H9 (cell line): ENCODE measurements around the gene NKAIN2. TPM values are rescaled to one million over a fixed set of nuclear protein-coding genes. Genes with fewer than 3 reads are reported as not detected.
A peak's percentile ranks its signal among the peaks of the same experiment; 100 is the strongest.

ENCODE experiments used
- DNase-seq: peaks from one replicate; pipeline ENCODE4 v3.0.0-alpha.2; 2017
- H2AFZ ChIP-seq: one replicate; pipeline ENCODE4 v1.6.1; 2013; ENCODE audit warnings: mild to moderate bottlenecking, low read length, control low read depth, moderate library complexity
- H2AK5ac ChIP-seq: 2 replicates; pipeline ENCODE4 v1.6.1; 2013; ENCODE audit warnings: low read length, control low read depth, mixed read lengths; ENCODE audit not compliant: insufficient read length
- H2BK120ac ChIP-seq: one replicate; pipeline ENCODE4 v1.6.1; 2013; ENCODE audit warnings: low read depth, mild to moderate bottlenecking, low read length, control low read depth, inconsistent platforms; ENCODE audit not compliant: poor library complexity, severe bottlenecking
- H2BK12ac ChIP-seq: 2 replicates; pipeline ENCODE4 v1.6.1; 2013; ENCODE audit warnings: low read length, control low read depth, mixed read lengths, low read depth; ENCODE audit not compliant: insufficient read length
- H2BK15ac ChIP-seq: 2 replicates; pipeline ENCODE4 v1.6.1; 2013; ENCODE audit warnings: low read depth, low read length, control low read depth
- H2BK20ac ChIP-seq: one replicate; pipeline ENCODE4 v1.6.1; 2013; ENCODE audit warnings: low read depth, mild to moderate bottlenecking, low read length, control low read depth, inconsistent platforms; ENCODE audit not compliant: poor library complexity, severe bottlenecking
- H2BK5ac ChIP-seq: 2 replicates; pipeline ENCODE4 v1.6.1; 2013; ENCODE audit warnings: low read length, control low read depth, mixed read lengths; ENCODE audit not compliant: insufficient read length
- H3K14ac ChIP-seq: 2 replicates; pipeline ENCODE4 v1.6.1; 2013; ENCODE audit warnings: low read length, control low read depth; ENCODE audit not compliant: insufficient read depth
- H3K18ac ChIP-seq: 2 replicates; pipeline ENCODE4 v1.6.1; 2013; ENCODE audit warnings: low read depth, mild to moderate bottlenecking, mixed read lengths, low read length, control low read depth; ENCODE audit not compliant: insufficient read length
- H3K23ac ChIP-seq: 2 replicates; pipeline ENCODE4 v1.6.1; 2013; ENCODE audit warnings: low read length, control low read depth, mixed read lengths, low read depth; ENCODE audit not compliant: insufficient read length
- H3K23me2 ChIP-seq: 2 replicates; pipeline ENCODE4 v1.6.1; 2013; ENCODE audit warnings: low read depth, mild to moderate bottlenecking, mixed read lengths, low read length, control low read depth; ENCODE audit not compliant: insufficient read length, poor library complexity, severe bottlenecking
- H3K27ac ChIP-seq: 2 replicates; pipeline ENCODE4 v1.5.1; 2013; ENCODE audit warnings: low read length, control low read depth, mixed read lengths, low read depth; ENCODE audit not compliant: insufficient read length
- H3K27me3 ChIP-seq: 2 replicates; pipeline ENCODE4 v1.6.1; 2013; ENCODE audit warnings: low read length, control low read depth, inconsistent platforms; ENCODE audit not compliant: insufficient read depth
- H3K4ac ChIP-seq: 2 replicates; pipeline ENCODE4 v1.6.1; 2013; ENCODE audit warnings: low read depth, mild to moderate bottlenecking, control low read depth, inconsistent platforms, low read length, moderate library complexity
- H3K4me1 ChIP-seq: 2 replicates; pipeline ENCODE4 v1.6.1; 2013; ENCODE audit warnings: low read length, control low read depth, inconsistent platforms; ENCODE audit not compliant: insufficient read depth
- H3K4me2 ChIP-seq: 2 replicates; pipeline ENCODE4 v1.6.1; 2013; ENCODE audit warnings: low read length, control low read depth, mixed read lengths; ENCODE audit not compliant: insufficient read length, insufficient read depth
- H3K56ac ChIP-seq: 2 replicates; pipeline ENCODE4 v1.6.1; 2013; ENCODE audit warnings: low read depth, mild to moderate bottlenecking, mixed read lengths, low read length, control low read depth; ENCODE audit not compliant: insufficient read length
- H3K79me1 ChIP-seq: 2 replicates; pipeline ENCODE4 v1.6.1; 2013; ENCODE audit warnings: low read depth, mild to moderate bottlenecking, moderate library complexity, low read length, control low read depth, inconsistent platforms; ENCODE audit not compliant: insufficient read depth, poor library complexity, severe bottlenecking
- H3K79me2 ChIP-seq: 2 replicates; pipeline ENCODE4 v1.6.1; 2013; ENCODE audit warnings: low read length, control low read depth, inconsistent platforms; ENCODE audit not compliant: insufficient read depth
- H3K9ac ChIP-seq: 2 replicates; pipeline ENCODE4 v1.6.1; 2013; ENCODE audit warnings: low read length, control low read depth, mixed read lengths; ENCODE audit not compliant: insufficient read length; ENCODE audit errors: extremely low read depth
- H3K9me3 ChIP-seq: one replicate; pipeline ENCODE4 v1.6.1; 2013; ENCODE audit warnings: low read depth, low read length, inconsistent platforms; ENCODE audit not compliant: control insufficient read depth
- H3T11ph ChIP-seq: one replicate; pipeline ENCODE4 v1.6.1; 2013; ENCODE audit warnings: mild to moderate bottlenecking, low read length, control low read depth, inconsistent platforms
- H4K20me1 ChIP-seq: one replicate; pipeline ENCODE4 v1.6.1; 2013; ENCODE audit not compliant: control insufficient read depth, insufficient read length, insufficient read depth
- H4K5ac ChIP-seq: 2 replicates; pipeline ENCODE4 v1.6.1; 2013; ENCODE audit warnings: low read depth, mild to moderate bottlenecking, mixed read lengths, low read length, control low read depth; ENCODE audit not compliant: insufficient read length
- H4K8ac ChIP-seq: replicated peaks from 2 replicates; pipeline ENCODE4 v1.6.1; 2013; ENCODE audit warnings: low read length, control low read depth, mixed read lengths, low read depth; ENCODE audit not compliant: insufficient read length
- H4K91ac ChIP-seq: 2 replicates; pipeline ENCODE4 v1.6.1; 2013; ENCODE audit warnings: low read depth, mild to moderate bottlenecking, moderate library complexity, mixed read lengths, low read length, control low read depth; ENCODE audit not compliant: insufficient read length
- H3K27ac Mint-ChIP-seq, 3 experiments: 2 replicates in 2 of 3; 3 replicates in 1 of 3; pipeline ENCODE4 v1.8.0; 2020 to 2021; ENCODE audit warnings: mixed read lengths in 3 of 3, mild to moderate bottlenecking in 1 of 3, moderate library complexity in 1 of 3
- H3K27me3 Mint-ChIP-seq: 2 replicates; pipeline ENCODE4 v1.8.0; 2021; ENCODE audit warnings: low read depth, mild to moderate bottlenecking, moderate library complexity, mixed read lengths
- H3K36me3 Mint-ChIP-seq, 3 experiments: 2 replicates in 2 of 3; 3 replicates in 1 of 3; pipeline ENCODE4 v1.8.0; 2020 to 2021; ENCODE audit warnings: low read depth in 3 of 3, mixed read lengths in 3 of 3; ENCODE audit not compliant: insufficient read depth in 1 of 3
- H3K4me1 Mint-ChIP-seq, 2 experiments: 2 replicates each; pipeline ENCODE4 v1.8.0; 2020; ENCODE audit warnings: mixed read lengths in 2 of 2
- H3K4me3 Mint-ChIP-seq, 2 experiments: 2 replicates in 1 of 2; 3 replicates in 1 of 2; pipeline ENCODE4 v1.8.0; 2020 to 2021; ENCODE audit warnings: mild to moderate bottlenecking in 2 of 2, mixed read lengths in 2 of 2, moderate library complexity in 1 of 2
- H3K9me3 Mint-ChIP-seq, 2 experiments: 2 replicates in 1 of 2; 3 replicates in 1 of 2; pipeline ENCODE4 v1.8.0; 2020; ENCODE audit warnings: mild to moderate bottlenecking in 2 of 2, mixed read lengths in 2 of 2, moderate library complexity in 1 of 2
- total RNA-seq: library from RNA; stranded (reverse); gene quantifications from 2 replicates; pipeline ENCODE4 v1.2.1, GENCODE V29; 2021
- TF ChIP-seq, protein P1 (sequence below): fragments of 200-600 bp; sonication (generic); conservative IDR thresholded peaks from 3 replicates; pipeline ENCODE4 v1.8.0; 2021; ENCODE audit warnings: antibody characterized with exemption, mild to moderate bottlenecking

The NKAIN2 gene
- total RNA-seq, 1 experiment from 2014 or later = 0.17 TPM

GRCh38 chr6:124131779-124132178 is 328.1 kb downstream of the NKAIN2 start:
- no peak overlapping the region for H4K91ac ChIP-seq
- H3K23ac ChIP-seq = no peak overlapping the region
- no peak overlapping the region for H3K4me2 ChIP-seq
- no peaks in the 10 kb centered on the region for H4K20me1 ChIP-seq
- H2BK12ac ChIP-seq = no peak overlapping the region
- H3K9ac ChIP-seq = no peak overlapping the region
- H3K56ac ChIP-seq = no peak overlapping the region
- H2BK120ac ChIP-seq = no peak overlapping the region
- H3K9me3 ChIP-seq = no peaks in the 10 kb centered on the region
- no peaks in the 10 kb centered on the region for H3K27me3 ChIP-seq
- no peaks in the 10 kb centered on the region for H3K4me1 ChIP-seq
- H3K79me1 ChIP-seq = no peaks in the 10 kb centered on the region
- H2BK5ac ChIP-seq = no peak overlapping the region
- no peak overlapping the region for H3T11ph ChIP-seq
- no peak overlapping the region for H4K8ac ChIP-seq
- no peak overlapping the region for H2BK15ac ChIP-seq
- peaks cover 0 to 6% of the 10 kb centered on the region in 2 experiments; a peak in 1 of 4 replicates for H3K4me1 Mint-ChIP-seq
- no peak overlapping the region for H2BK20ac ChIP-seq
- no peaks in the 10 kb centered on the region for H3K23me2 ChIP-seq
- H3K18ac ChIP-seq = no peak overlapping the region
- no peaks in the 10 kb centered on the region for H3K27me3 Mint-ChIP-seq
- no peak overlapping the region for H3K4ac ChIP-seq
- peak overlapping the region in 1 of 3 experiments; percentile 79; a peak in 1 of 7 replicates for H3K27ac Mint-ChIP-seq
- peaks cover 0 to 2% of the 10 kb centered on the region in 2 experiments; a peak in 1 of 5 replicates for H3K9me3 Mint-ChIP-seq
- H2AFZ ChIP-seq = no peak overlapping the region
- H3K4me3 Mint-ChIP-seq = no peak overlapping the region
- H2AK5ac ChIP-seq = no peak overlapping the region
- DNase-seq = no peak
- H4K5ac ChIP-seq = no peak overlapping the region
- H3K79me2 ChIP-seq = no peaks in the 10 kb centered on the region
- no peaks in the 10 kb centered on the region for H3K36me3 Mint-ChIP-seq
- no peak overlapping the region for H3K27ac ChIP-seq
- TF ChIP-seq, protein P1, sequence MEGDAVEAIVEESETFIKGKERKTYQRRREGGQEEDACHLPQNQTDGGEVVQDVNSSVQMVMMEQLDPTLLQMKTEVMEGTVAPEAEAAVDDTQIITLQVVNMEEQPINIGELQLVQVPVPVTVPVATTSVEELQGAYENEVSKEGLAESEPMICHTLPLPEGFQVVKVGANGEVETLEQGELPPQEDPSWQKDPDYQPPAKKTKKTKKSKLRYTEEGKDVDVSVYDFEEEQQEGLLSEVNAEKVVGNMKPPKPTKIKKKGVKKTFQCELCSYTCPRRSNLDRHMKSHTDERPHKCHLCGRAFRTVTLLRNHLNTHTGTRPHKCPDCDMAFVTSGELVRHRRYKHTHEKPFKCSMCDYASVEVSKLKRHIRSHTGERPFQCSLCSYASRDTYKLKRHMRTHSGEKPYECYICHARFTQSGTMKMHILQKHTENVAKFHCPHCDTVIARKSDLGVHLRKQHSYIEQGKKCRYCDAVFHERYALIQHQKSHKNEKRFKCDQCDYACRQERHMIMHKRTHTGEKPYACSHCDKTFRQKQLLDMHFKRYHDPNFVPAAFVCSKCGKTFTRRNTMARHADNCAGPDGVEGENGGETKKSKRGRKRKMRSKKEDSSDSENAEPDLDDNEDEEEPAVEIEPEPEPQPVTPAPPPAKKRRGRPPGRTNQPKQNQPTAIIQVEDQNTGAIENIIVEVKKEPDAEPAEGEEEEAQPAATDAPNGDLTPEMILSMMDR = no peak
- no peak overlapping the region for H3K14ac ChIP-seq
